NCI-H1694 treated with DMSO at 0.1 percent for 48 hours (cell line): ENCODE measurements around the gene GNAS.
"Not testable (repeated sequence)": the region's sequence is repeated elsewhere in the genome, so short reads cannot be mapped to it uniquely, and the experiment has no call there.

ENCODE experiments used
- DNase-seq: peaks from one replicate; lab custom pipeline; 2025; lab: John Stamatoyannopoulos, UW

GNAS gene

GRCh38 chr20:58852543-58853271 lies at the start of gene GNAS:
Gene GNAS, plus strand, starts transcription at chr20:58852716.
- peak; percentile 34 for DNase-seq

- no peak for DNase-seq
Measured at GRCh38 chr20:58803533-58803932, 49.0 kb upstream of the GNAS start.

- no peak for DNase-seq
Measured at GRCh38 chr20:58807801-58808200, 44.7 kb upstream of the GNAS start.

GRCh38 chr20:58808271-58809046 lies 44.1 kb upstream of the GNAS start:
- no peak for DNase-seq

- no peak for DNase-seq
Measured at GRCh38 chr20:58810116-58810878, 42.2 kb upstream of the GNAS start.

GRCh38 chr20:58810879-58811250 lies 41.7 kb upstream of the GNAS start:
- no peak for DNase-seq

GRCh38 chr20:58811334-58811733 lies 41.2 kb upstream of the GNAS start:
- no peak for DNase-seq

GRCh38 chr20:58813369-58813768 lies 39.1 kb upstream of the GNAS start:
- DNase-seq: no peak

- DNase-seq: no peak
Measured at GRCh38 chr20:58815448-58815847, 37.1 kb upstream of the GNAS start.

- DNase-seq: no peak
Measured at GRCh38 chr20:58816051-58816450, 36.5 kb upstream of the GNAS start.

- DNase-seq: no peak
Measured at GRCh38 chr20:58816957-58817651, 35.4 kb upstream of the GNAS start.

- no peak for DNase-seq
Measured at GRCh38 chr20:58817748-58818147, 34.8 kb upstream of the GNAS start.

- no peak for DNase-seq
Measured at GRCh38 chr20:58818586-58819285, 33.8 kb upstream of the GNAS start.

- DNase-seq: no peak
Measured at GRCh38 chr20:58819921-58820320, 32.6 kb upstream of the GNAS start.

- not testable (repeated sequence) for DNase-seq
Measured at GRCh38 chr20:58820515-58820914, 32.0 kb upstream of the GNAS start.

GRCh38 chr20:58822149-58822548 lies 30.4 kb upstream of the GNAS start:
- DNase-seq: no peak

GRCh38 chr20:58822748-58823730 lies 29.5 kb upstream of the GNAS start:
- no peak for DNase-seq

GRCh38 chr20:58824843-58825242 lies 27.7 kb upstream of the GNAS start:
- DNase-seq: no peak

- no peak for DNase-seq
Measured at GRCh38 chr20:58825450-58825849, 27.1 kb upstream of the GNAS start.

- no peak for DNase-seq
Measured at GRCh38 chr20:58826271-58826670, 26.2 kb upstream of the GNAS start.
